K562 (cell line): ENCODE results near the gene LIF.

Source experiments
- NFXL1 ChIP-seq: fragments of 450-650 bp; formaldehyde crosslinking; IDR thresholded peaks from 2 replicates; pipeline ENCODE4 v1.4.0; 2021; ENCODE audit warnings: mild to moderate bottlenecking
- ZFP36 ChIP-seq: fragments of 150-350 bp; IDR thresholded peaks from 2 replicates; pipeline ENCODE4 v1.6.1; 2018; ENCODE audit warnings: low read length, low read depth; ENCODE audit not compliant: partially characterized antibody
- TF ChIP-seq, protein P1 (sequence below), 3 experiments: IDR thresholded peaks in 2 of 3; conservative IDR thresholded peaks in 1 of 3; 2 replicates each; pipeline ENCODE4 v1.5.1; 2011 to 2012; ENCODE audit warnings: low read length in 3 of 3, mild to moderate bottlenecking in 3 of 3, control low read depth in 2 of 3, improper control_type of control experiment in 1 of 3, inconsistent platforms in 1 of 3, low read depth in 1 of 3, mixed read lengths in 1 of 3, moderate library complexity in 1 of 3; ENCODE audit not compliant: insufficient read depth in 2 of 3

- TF ChIP-seq, protein P1, sequence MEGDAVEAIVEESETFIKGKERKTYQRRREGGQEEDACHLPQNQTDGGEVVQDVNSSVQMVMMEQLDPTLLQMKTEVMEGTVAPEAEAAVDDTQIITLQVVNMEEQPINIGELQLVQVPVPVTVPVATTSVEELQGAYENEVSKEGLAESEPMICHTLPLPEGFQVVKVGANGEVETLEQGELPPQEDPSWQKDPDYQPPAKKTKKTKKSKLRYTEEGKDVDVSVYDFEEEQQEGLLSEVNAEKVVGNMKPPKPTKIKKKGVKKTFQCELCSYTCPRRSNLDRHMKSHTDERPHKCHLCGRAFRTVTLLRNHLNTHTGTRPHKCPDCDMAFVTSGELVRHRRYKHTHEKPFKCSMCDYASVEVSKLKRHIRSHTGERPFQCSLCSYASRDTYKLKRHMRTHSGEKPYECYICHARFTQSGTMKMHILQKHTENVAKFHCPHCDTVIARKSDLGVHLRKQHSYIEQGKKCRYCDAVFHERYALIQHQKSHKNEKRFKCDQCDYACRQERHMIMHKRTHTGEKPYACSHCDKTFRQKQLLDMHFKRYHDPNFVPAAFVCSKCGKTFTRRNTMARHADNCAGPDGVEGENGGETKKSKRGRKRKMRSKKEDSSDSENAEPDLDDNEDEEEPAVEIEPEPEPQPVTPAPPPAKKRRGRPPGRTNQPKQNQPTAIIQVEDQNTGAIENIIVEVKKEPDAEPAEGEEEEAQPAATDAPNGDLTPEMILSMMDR (IDR thresholded peaks at IDR 0.05 in 2 of 3, conservative IDR thresholded peaks at IDR 0.05 in 1 of 3; ENCODE audit: insufficient read depth in 2 of 3, low read depth in 1 of 3, low read length in 3 of 3), result peak; percentile 68 to 78 (median 70)
- TF ChIP-seq ZFP36 (no peak), NFXL1 (no peak)
Observed at GRCh38 chr22:30287648-30288418, 41.3 kb upstream of the LIF start.
